Lower leg skin (tissue), 3 donors: ENCODE measurements around the gene RRAGC.

Experiments
- POLR2A ChIP-seq, 2 donors: fragments of 450-650 bp; IDR thresholded peaks; one replicate each; pipeline ENCODE4 v1.6.1; 2016 to 2017; ENCODE audit warnings: antibody characterized with exemption in 2 of 2, mild to moderate bottlenecking in 1 of 2, moderate library complexity in 1 of 2
- TF ChIP-seq, protein P1 (sequence below), 3 donors: fragments of 450-650 bp; IDR thresholded peaks; one replicate each; pipeline ENCODE4 v1.5.1; 2016; ENCODE audit warnings: antibody characterized with exemption in 3 of 3, mild to moderate bottlenecking in 3 of 3, moderate library complexity in 2 of 3

DNA sequence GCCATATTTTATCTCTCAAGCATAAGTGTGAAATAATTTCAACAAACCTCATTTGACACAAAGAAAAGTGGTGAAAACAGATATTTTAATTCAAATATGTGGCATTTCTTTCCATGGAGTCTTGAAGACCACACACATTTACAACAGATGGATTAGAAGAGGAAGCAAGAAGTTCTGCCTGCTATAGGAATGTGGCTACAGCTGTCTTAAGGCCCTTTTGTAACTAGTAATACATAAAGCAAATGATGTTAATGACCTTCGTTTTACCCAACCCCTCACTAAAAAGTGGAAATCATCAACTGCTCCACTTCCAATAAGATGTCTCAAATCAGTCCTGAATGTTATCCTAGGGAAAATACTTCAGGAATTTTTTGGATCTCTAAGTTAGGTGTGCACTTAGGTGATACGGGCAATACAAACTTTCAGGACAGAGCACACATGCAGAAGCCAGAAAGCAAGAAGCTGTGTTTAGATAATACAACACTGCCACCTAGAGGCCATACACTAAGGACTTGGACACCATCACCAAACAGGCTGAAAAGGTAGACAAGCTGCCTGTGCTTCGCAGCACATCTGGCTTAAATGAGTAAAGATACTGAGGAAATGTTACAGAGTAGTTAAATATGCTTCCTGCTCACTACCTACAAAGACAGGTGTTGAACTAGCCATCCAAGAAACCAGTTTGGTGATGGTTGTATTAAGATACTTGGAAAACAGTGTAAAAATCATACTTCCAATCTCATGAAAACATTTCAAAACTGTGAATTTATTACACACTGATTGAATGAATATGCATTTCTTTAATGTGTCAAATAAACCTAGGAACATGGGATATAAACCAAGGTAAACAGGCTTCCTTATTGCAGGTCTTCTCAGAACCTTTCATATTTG is 24.4 kb downstream of the RRAGC start:
- TF ChIP-seq, protein P1, sequence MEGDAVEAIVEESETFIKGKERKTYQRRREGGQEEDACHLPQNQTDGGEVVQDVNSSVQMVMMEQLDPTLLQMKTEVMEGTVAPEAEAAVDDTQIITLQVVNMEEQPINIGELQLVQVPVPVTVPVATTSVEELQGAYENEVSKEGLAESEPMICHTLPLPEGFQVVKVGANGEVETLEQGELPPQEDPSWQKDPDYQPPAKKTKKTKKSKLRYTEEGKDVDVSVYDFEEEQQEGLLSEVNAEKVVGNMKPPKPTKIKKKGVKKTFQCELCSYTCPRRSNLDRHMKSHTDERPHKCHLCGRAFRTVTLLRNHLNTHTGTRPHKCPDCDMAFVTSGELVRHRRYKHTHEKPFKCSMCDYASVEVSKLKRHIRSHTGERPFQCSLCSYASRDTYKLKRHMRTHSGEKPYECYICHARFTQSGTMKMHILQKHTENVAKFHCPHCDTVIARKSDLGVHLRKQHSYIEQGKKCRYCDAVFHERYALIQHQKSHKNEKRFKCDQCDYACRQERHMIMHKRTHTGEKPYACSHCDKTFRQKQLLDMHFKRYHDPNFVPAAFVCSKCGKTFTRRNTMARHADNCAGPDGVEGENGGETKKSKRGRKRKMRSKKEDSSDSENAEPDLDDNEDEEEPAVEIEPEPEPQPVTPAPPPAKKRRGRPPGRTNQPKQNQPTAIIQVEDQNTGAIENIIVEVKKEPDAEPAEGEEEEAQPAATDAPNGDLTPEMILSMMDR (IDR thresholded peaks at IDR 0.05) = no peak
- no peak for TF ChIP-seq POLR2A (IDR thresholded peaks at IDR 0.05)
